NCI-H1417 treated with DMSO at 0.1 percent for 48 hours (cell line): ENCODE data around the gene PDGFRA.
"Not testable (repeated sequence)": the region's sequence is repeated elsewhere in the genome, so short reads cannot be mapped to it uniquely, and the experiment has no call there.

Source experiments
- DNase-seq: peaks from one replicate; lab custom pipeline; 2025; lab: John Stamatoyannopoulos, UW

The PDGFRA gene

DNA sequence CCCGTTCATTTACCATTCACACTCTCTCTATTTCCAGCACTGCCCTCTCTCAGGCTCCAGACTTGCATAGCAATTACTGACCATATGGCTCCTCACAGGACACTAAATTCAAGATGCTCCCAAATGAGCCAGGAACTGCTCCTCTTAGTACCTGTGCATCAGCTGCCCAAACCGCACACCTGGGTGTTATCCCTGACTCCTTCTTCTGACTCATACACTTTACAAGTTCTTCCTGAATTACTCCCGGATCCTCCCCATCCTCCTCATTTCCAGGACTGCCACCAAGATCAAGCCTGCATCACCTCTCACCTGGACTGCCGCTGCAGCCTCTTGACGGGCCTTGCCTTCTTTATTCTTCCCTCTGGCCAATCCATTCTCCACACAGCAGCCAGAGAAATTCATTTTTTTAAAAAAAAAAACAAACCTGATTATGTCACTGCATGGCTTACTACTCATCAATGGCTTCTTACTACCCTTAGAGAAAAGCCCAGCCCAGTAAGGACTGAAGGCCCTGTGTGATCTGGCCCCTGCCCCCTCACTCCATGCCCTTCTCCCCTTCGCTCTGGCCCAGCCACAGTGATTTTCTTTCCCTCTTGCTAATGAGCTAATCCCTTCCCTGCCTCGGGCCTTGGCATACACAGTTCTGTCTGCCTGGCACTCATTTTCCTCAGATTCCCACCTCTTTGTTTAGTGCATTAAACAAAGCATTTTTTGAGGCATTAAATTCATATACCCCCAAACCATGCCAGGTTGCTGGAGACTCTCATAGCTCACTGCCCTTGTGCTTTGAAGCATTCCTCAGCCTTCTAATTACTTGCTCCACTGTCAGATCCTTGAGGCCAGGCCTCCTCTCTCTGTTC lies 92.0 kb downstream of the PDGFRA start:
- DNase-seq, result no peak

DNA sequence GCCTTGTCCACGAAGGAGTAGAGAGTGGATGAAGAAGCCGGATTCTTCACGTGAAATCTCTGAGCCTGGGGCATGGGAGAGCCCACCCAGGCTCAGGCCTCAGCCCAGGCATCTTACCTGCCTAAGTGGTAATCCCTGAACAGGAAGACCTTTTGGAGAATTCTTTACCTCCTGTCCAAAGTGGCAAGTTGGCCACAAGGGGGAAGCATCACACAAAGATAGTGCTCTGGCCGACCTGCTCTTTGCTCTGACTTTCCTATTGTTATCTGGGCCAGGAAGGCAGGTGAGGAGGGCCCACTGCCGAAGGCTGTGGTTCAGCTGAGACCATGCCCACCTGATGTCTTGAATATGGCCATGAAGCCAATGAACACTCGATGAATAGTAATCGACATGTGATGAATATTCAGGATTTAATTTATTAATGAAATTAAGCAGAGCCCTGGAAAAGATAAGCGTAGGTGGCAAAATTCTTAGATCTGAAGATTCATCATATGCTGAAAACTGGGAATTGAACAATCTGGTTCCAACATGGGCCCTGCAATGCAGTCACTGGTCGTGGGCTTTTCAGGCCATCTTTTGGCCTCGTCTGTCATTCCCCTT lies 93.8 kb downstream of the PDGFRA start:
- DNase-seq, result peak; percentile 61

DNA sequence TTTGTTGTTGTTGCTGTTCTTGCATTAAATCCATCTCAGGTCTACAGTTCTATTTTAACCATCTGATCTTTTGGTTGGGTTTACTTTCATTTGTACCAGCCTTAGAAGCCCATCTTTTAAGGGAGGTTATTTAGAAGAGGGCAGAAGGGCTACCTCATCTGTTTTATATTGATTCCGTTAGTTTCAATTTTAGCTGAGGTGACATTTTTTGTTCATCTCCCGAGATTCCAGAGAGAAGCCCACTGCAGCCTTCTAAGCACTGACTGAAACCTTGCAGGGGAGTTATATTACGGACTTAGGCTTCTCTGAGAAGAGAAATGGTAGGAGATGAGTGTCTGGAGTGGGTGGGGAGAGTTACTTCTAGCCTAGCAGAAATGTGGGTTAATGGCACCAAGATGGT lies 101.8 kb downstream of the PDGFRA start:
- DNase-seq, result no peak

DNA sequence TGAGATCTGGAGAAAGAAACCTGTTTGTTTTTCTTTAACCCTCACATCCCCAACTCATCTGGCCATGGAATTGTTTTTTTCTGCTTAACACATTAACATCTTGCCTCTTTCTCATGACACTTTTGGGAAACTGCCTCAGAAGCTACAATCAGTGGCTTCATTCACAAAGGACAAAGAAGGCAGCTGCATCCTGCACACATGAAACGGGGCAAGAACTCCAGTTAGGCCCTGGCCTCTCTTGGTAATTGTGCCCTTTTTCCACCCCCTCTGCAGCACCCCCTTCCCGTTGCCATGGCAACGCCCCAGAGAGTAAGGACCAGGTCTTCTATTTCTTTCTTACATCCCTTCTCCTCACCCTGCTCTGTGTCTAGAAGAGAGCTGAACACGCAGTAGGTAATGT lies 103.4 kb downstream of the PDGFRA start:
- DNase-seq, result no peak

DNA sequence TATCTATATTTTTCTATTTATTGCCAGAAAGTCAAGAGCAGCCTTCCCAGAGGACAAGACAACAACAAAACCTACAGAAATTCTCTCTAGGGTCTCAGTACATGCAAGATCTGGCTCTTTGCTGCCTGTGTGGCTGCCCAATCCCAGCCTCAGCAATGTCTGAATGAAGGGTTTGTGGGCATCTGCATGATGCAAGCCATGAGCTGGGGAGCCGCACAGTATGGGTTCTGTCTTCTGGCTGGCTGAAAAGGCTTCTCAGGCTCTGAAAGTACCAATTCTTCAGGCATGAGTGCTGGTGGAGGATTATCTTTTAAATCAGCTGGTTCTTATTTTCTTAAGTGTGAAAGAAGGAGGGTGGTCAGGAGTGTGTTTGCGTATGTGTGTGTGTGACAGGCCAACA lies 104.6 kb downstream of the PDGFRA start:
- no peak for DNase-seq

DNA sequence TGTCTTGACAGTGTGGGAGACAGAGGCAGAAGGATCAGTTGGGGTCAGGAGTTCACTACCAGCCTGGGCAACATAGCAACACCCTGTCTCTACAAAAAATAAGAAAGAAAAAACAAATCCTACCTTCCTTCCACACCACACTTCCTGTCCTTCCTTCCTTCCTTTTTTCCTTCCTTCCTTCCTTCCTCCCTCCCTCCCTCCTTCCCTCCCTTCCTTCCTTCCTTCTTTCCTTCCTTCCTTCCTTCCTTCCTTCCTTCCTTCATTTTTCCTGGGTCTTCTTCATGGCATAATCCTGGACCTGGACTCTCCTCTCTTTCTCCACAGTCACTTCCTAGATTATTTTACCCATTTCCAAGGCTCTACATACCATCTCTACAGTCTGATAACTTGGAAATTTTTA lies 105.7 kb downstream of the PDGFRA start:
- DNase-seq, result not testable (repeated sequence)

DNA sequence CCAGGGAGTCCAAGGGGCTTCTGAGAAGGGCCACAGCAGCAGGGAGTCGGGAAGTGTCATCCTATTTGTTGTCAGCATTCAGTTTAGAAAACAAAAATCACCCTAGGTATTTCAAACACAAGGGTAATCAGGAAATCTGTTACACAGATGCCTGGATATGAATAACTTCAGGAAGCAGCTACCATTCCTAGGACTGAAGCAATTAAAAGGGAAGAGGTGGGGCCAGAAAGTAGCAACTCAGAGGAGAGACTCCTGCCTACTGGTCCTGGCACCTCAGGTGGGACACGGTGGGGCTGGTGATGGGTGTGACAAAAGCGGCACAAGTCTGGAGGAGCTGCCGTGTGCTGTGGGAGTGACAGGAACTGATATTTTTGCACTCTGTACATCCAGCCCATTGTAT lies 107.9 kb downstream of the PDGFRA start:
- DNase-seq, result no peak

DNA sequence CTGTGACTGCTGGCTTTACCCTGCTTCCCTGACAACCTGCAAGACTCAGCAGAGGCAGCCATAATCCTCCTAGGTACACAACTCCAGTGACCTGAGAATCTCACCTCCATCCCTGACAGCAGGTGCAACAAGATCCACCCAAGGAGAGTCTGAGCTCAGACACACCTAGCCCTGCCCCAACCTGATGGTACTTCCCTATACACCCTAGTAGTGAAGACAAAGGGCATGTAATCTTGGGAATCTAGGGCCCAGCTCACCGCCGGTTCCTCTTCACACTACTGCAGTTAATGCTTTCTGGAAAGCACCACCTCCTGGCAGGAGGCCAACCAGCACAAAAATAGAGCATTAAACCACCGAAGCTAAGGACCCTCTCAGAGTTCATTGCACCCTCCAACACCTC lies 113.0 kb downstream of the PDGFRA start:
- DNase-seq, result not testable (repeated sequence)
